H9 (cell line): ENCODE results near the gene NOXA1. TPM values are rescaled to one million over a fixed set of nuclear protein-coding genes. Genes with fewer than 3 reads are reported as not detected.

Experiments used
- DNase-seq: peaks from one replicate; pipeline ENCODE4 v3.0.0-alpha.2; 2017
- H2AFZ ChIP-seq: one replicate; pipeline ENCODE4 v1.6.1; 2013; ENCODE audit warnings: mild to moderate bottlenecking, low read length, control low read depth, moderate library complexity
- H2AK5ac ChIP-seq: 2 replicates; pipeline ENCODE4 v1.6.1; 2013; ENCODE audit warnings: low read length, control low read depth, mixed read lengths; ENCODE audit not compliant: insufficient read length
- H2BK120ac ChIP-seq: one replicate; pipeline ENCODE4 v1.6.1; 2013; ENCODE audit warnings: low read depth, mild to moderate bottlenecking, low read length, control low read depth, inconsistent platforms; ENCODE audit not compliant: poor library complexity, severe bottlenecking
- H2BK12ac ChIP-seq: 2 replicates; pipeline ENCODE4 v1.6.1; 2013; ENCODE audit warnings: low read length, control low read depth, mixed read lengths, low read depth; ENCODE audit not compliant: insufficient read length
- H2BK15ac ChIP-seq: 2 replicates; pipeline ENCODE4 v1.6.1; 2013; ENCODE audit warnings: low read depth, low read length, control low read depth
- H2BK20ac ChIP-seq: one replicate; pipeline ENCODE4 v1.6.1; 2013; ENCODE audit warnings: low read depth, mild to moderate bottlenecking, low read length, control low read depth, inconsistent platforms; ENCODE audit not compliant: poor library complexity, severe bottlenecking
- H2BK5ac ChIP-seq: 2 replicates; pipeline ENCODE4 v1.6.1; 2013; ENCODE audit warnings: low read length, control low read depth, mixed read lengths; ENCODE audit not compliant: insufficient read length
- H3K14ac ChIP-seq: 2 replicates; pipeline ENCODE4 v1.6.1; 2013; ENCODE audit warnings: low read length, control low read depth; ENCODE audit not compliant: insufficient read depth
- H3K18ac ChIP-seq: 2 replicates; pipeline ENCODE4 v1.6.1; 2013; ENCODE audit warnings: low read depth, mild to moderate bottlenecking, mixed read lengths, low read length, control low read depth; ENCODE audit not compliant: insufficient read length
- H3K23ac ChIP-seq: 2 replicates; pipeline ENCODE4 v1.6.1; 2013; ENCODE audit warnings: low read length, control low read depth, mixed read lengths, low read depth; ENCODE audit not compliant: insufficient read length
- H3K23me2 ChIP-seq: 2 replicates; pipeline ENCODE4 v1.6.1; 2013; ENCODE audit warnings: low read depth, mild to moderate bottlenecking, mixed read lengths, low read length, control low read depth; ENCODE audit not compliant: insufficient read length, poor library complexity, severe bottlenecking
- H3K27ac ChIP-seq: 2 replicates; pipeline ENCODE4 v1.5.1; 2013; ENCODE audit warnings: low read length, control low read depth, mixed read lengths, low read depth; ENCODE audit not compliant: insufficient read length
- H3K27me3 ChIP-seq: 2 replicates; pipeline ENCODE4 v1.6.1; 2013; ENCODE audit warnings: low read length, control low read depth, inconsistent platforms; ENCODE audit not compliant: insufficient read depth
- H3K4ac ChIP-seq: 2 replicates; pipeline ENCODE4 v1.6.1; 2013; ENCODE audit warnings: low read depth, mild to moderate bottlenecking, control low read depth, inconsistent platforms, low read length, moderate library complexity
- H3K4me1 ChIP-seq: 2 replicates; pipeline ENCODE4 v1.6.1; 2013; ENCODE audit warnings: low read length, control low read depth, inconsistent platforms; ENCODE audit not compliant: insufficient read depth
- H3K4me2 ChIP-seq: 2 replicates; pipeline ENCODE4 v1.6.1; 2013; ENCODE audit warnings: low read length, control low read depth, mixed read lengths; ENCODE audit not compliant: insufficient read length, insufficient read depth
- H3K56ac ChIP-seq: 2 replicates; pipeline ENCODE4 v1.6.1; 2013; ENCODE audit warnings: low read depth, mild to moderate bottlenecking, mixed read lengths, low read length, control low read depth; ENCODE audit not compliant: insufficient read length
- H3K79me1 ChIP-seq: 2 replicates; pipeline ENCODE4 v1.6.1; 2013; ENCODE audit warnings: low read depth, mild to moderate bottlenecking, moderate library complexity, low read length, control low read depth, inconsistent platforms; ENCODE audit not compliant: insufficient read depth, poor library complexity, severe bottlenecking
- H3K79me2 ChIP-seq: 2 replicates; pipeline ENCODE4 v1.6.1; 2013; ENCODE audit warnings: low read length, control low read depth, inconsistent platforms; ENCODE audit not compliant: insufficient read depth
- H3K9ac ChIP-seq: 2 replicates; pipeline ENCODE4 v1.6.1; 2013; ENCODE audit warnings: low read length, control low read depth, mixed read lengths; ENCODE audit not compliant: insufficient read length; ENCODE audit errors: extremely low read depth
- H3K9me3 ChIP-seq: one replicate; pipeline ENCODE4 v1.6.1; 2013; ENCODE audit warnings: low read depth, low read length, inconsistent platforms; ENCODE audit not compliant: control insufficient read depth
- H3T11ph ChIP-seq: one replicate; pipeline ENCODE4 v1.6.1; 2013; ENCODE audit warnings: mild to moderate bottlenecking, low read length, control low read depth, inconsistent platforms
- H4K20me1 ChIP-seq: one replicate; pipeline ENCODE4 v1.6.1; 2013; ENCODE audit not compliant: control insufficient read depth, insufficient read length, insufficient read depth
- H4K5ac ChIP-seq: 2 replicates; pipeline ENCODE4 v1.6.1; 2013; ENCODE audit warnings: low read depth, mild to moderate bottlenecking, mixed read lengths, low read length, control low read depth; ENCODE audit not compliant: insufficient read length
- H4K8ac ChIP-seq: replicated peaks from 2 replicates; pipeline ENCODE4 v1.6.1; 2013; ENCODE audit warnings: low read length, control low read depth, mixed read lengths, low read depth; ENCODE audit not compliant: insufficient read length
- H4K91ac ChIP-seq: 2 replicates; pipeline ENCODE4 v1.6.1; 2013; ENCODE audit warnings: low read depth, mild to moderate bottlenecking, moderate library complexity, mixed read lengths, low read length, control low read depth; ENCODE audit not compliant: insufficient read length
- H3K27ac Mint-ChIP-seq, 3 experiments: 2 replicates in 2 of 3; 3 replicates in 1 of 3; pipeline ENCODE4 v1.8.0; 2020 to 2021; ENCODE audit warnings: mixed read lengths in 3 of 3, mild to moderate bottlenecking in 1 of 3, moderate library complexity in 1 of 3
- H3K27me3 Mint-ChIP-seq: 2 replicates; pipeline ENCODE4 v1.8.0; 2021; ENCODE audit warnings: low read depth, mild to moderate bottlenecking, moderate library complexity, mixed read lengths
- H3K36me3 Mint-ChIP-seq, 3 experiments: 2 replicates in 2 of 3; 3 replicates in 1 of 3; pipeline ENCODE4 v1.8.0; 2020 to 2021; ENCODE audit warnings: low read depth in 3 of 3, mixed read lengths in 3 of 3; ENCODE audit not compliant: insufficient read depth in 1 of 3
- H3K4me1 Mint-ChIP-seq, 2 experiments: 2 replicates each; pipeline ENCODE4 v1.8.0; 2020; ENCODE audit warnings: mixed read lengths in 2 of 2
- H3K4me3 Mint-ChIP-seq, 2 experiments: 2 replicates in 1 of 2; 3 replicates in 1 of 2; pipeline ENCODE4 v1.8.0; 2020 to 2021; ENCODE audit warnings: mild to moderate bottlenecking in 2 of 2, mixed read lengths in 2 of 2, moderate library complexity in 1 of 2
- H3K9me3 Mint-ChIP-seq, 2 experiments: 2 replicates in 1 of 2; 3 replicates in 1 of 2; pipeline ENCODE4 v1.8.0; 2020; ENCODE audit warnings: mild to moderate bottlenecking in 2 of 2, mixed read lengths in 2 of 2, moderate library complexity in 1 of 2
- CTCF ChIP-seq: fragments of 200-600 bp; sonication (generic); conservative IDR thresholded peaks from 3 replicates; pipeline ENCODE4 v1.8.0; 2021; ENCODE audit warnings: antibody characterized with exemption, mild to moderate bottlenecking
- WGBS: extraction: QIAGEN DNeasy Blood & Tissue Kit; methylation state at CpG from one replicate; pipeline ENCODE4 v1.1.7; 2013; ENCODE audit warnings: missing lambda C conversion rate, low lambda C conversion rate, mixed read lengths; ENCODE audit not compliant: insufficient read length; ENCODE audit errors: extremely low coverage; 5-methylcytosine and 5-hydroxymethylcytosine counted together
- total RNA-seq: library from RNA; stranded (reverse); gene quantifications from 2 replicates; pipeline ENCODE4 v1.2.1, GENCODE V29; 2021

The NOXA1 gene
- total RNA-seq, 1 experiment from 2014 or later: 2.0 TPM

DNA sequence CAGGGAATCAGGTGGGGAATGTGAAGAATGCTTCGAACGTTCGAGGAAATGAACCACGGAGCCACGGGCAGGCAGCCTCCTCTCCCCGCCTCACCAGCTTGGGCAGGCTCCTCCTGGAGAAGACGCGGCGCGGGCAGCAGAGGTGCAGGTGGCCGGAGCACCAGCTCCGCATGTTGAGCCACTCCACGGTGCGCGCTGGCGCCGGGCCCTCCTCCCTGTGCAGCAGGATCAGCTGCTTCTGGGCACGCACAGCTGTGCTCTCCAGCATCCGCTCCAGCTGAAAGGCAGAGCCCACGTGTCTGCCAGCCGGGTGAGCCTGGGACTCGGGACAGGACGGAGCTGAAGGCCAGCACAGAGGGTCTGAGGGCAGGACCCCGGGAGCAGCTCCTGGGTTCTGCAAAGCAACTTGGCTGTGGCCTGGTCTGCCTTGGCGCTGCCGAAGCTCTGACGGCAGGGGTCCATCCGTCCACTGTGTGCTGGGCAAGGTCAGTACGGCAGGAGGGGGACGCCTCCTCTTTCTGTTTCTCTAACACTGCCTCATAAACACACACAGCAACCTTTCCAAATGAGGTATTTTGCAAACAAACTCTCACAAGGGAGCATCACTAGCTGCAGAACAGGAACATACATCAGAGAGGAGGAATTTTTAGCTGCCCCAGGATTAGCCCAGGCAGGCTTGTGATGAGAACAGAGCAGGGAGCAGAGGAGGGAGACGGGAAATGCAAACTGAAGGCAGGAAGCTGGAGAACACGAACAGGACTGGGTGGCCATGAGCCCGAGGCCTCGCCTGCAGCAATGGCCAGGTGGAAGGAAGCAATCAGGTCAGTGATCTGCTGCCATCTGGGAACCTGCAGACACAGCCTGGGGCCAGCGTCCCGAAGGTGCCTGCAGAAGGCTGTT lies 56.0 kb downstream of the NOXA1 start:
- DNase-seq: peak; percentile 67
- H3K79me2 ChIP-seq: no peaks in the 10 kb centered on the region

More for the DNA sequence above, 56.0 kb downstream of the NOXA1 start:
- Histone ChIP-seq H3K27ac (no peak overlapping the region), H4K91ac (no peak overlapping the region), H3K79me1 (no peaks in the 10 kb centered on the region), H3K4ac (no peak overlapping the region), H3K9ac (no peak overlapping the region), H3K23me2 (no peaks in the 10 kb centered on the region), H2BK12ac (no peak overlapping the region), H3K9me3 (peaks cover 3% of the 10 kb centered on the region), H2BK5ac (no peak overlapping the region), H3K4me1 (no peaks in the 10 kb centered on the region), H2BK20ac (no peak overlapping the region), H2BK15ac (no peak overlapping the region), H3T11ph (no peak overlapping the region), H3K27me3 (no peaks in the 10 kb centered on the region), H3K4me2 (no peak overlapping the region), H2AK5ac (no peak overlapping the region), H2AFZ (no peak overlapping the region), H4K8ac (no peak overlapping the region), H4K20me1 (no peaks in the 10 kb centered on the region), H3K14ac (peak overlapping the region; percentile 52; the same call in 1 of the 2 replicates), H4K5ac (no peak overlapping the region), H3K18ac (no peak overlapping the region), H3K23ac (no peak overlapping the region), H2BK120ac (no peak overlapping the region), H3K56ac (no peak overlapping the region)
- peaks cover 12% of the 10 kb centered on the region for H3K27me3 Mint-ChIP-seq
- H3K4me3 Mint-ChIP-seq: no peak overlapping the region
- peak overlapping the region in 1 of 3 experiments; percentile 3; a peak in 1 of 7 replicates for H3K27ac Mint-ChIP-seq
- H3K36me3 Mint-ChIP-seq: peaks cover 0 to 10% (median 4%) of the 10 kb centered on the region in 3 experiments; a peak in 4 of 7 replicates
- H3K4me1 Mint-ChIP-seq: peaks cover 4 to 5% of the 10 kb centered on the region in 2 experiments; a peak in 3 of 4 replicates
- no peak for TF ChIP-seq CTCF
- peaks cover 13% of the 10 kb centered on the region in 2 experiments for H3K9me3 Mint-ChIP-seq
- no CpG with 5 or more reads among the region's 36 CpGs for WGBS
